Spleen (tissue), 7 donors: ENCODE results near the gene FHL2.

ENCODE experiments used
- CTCF ChIP-seq, 11 experiments: fragments of 200-600 bp in 7 of 11; fragments of 450-650 bp in 4 of 11; sonication (generic) in 4 of 11; IDR thresholded peaks in 8 of 11; conservative IDR thresholded peaks in 3 of 11; 1 replicate in 7 of 11; 2 replicates in 4 of 11; pipeline versions ENCODE4 v1.4.0 to v1.8.0; 2016 to 2021; ENCODE audit warnings: antibody characterized with exemption in 11 of 11, inconsistent platforms in 4 of 11, mild to moderate bottlenecking in 1 of 11
- POLR2AphosphoS5 ChIP-seq, 3 donors: sonication (generic); formaldehyde crosslinking; IDR thresholded peaks; one replicate each; pipeline ENCODE4 v1.5.1; 2017; ENCODE audit warnings: antibody characterized with exemption in 3 of 3
- donor health status: DM: no; HTN: no; CAD: no; lungs with moderate emphysema.
- donor health status: DM: no; HTN: no; CAD: no.
- donor health status: DM: no; HTN: no; CAD: no.

GRCh38 chr2:105317937-105318336 lies 80.9 kb downstream of the FHL2 start:
- no peak for TF ChIP-seq POLR2AphosphoS5 (IDR thresholded peaks at IDR 0.05)
- no peak for TF ChIP-seq CTCF (IDR thresholded peaks at IDR 0.05 in 8 of 11, conservative IDR thresholded peaks at IDR 0.05 in 3 of 11)
